ENCODE data around the gene PDGFC.

Gene PDGFC

DNA sequence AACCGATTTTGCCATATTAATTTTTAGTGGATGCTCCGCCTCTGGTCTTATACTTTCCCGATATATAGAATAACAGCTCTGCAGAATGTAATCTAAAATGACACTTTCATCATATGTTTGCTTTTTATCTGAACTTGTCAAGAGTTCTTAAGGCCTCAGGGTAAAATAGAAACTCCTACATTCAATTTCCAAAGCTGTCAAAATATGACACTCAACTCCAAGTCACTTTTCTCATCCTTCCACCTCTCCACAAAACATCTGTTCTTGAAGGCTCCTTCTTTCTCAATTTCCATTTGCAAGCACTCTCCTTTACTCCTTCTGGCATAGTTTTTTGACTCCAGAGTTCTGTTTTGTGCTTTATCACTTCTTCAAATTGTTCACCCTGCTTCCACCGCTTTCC is 242.2 kb downstream of the PDGFC start:
- DNase-seq: no peak

DNA sequence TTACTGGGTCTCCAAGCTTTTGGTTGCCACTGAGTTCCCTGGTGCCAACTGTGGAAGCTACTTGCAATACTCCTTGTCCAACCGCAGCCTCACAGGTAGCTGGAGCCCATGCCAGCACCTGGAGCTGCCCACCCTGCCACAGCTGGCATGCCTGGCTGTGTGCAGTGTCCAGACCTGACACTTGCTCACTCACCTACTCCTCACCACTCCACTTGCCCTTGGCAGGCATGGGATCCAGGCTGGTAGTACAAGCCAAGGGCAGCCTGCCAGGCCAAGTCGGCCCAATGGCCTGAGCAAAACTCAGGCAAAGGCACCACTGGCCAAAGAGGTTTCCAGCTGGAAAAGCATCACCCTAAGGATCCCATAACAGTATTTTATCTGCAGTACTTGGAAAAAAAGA is 246.3 kb downstream of the PDGFC start:
- DNase-seq: no peak

DNA sequence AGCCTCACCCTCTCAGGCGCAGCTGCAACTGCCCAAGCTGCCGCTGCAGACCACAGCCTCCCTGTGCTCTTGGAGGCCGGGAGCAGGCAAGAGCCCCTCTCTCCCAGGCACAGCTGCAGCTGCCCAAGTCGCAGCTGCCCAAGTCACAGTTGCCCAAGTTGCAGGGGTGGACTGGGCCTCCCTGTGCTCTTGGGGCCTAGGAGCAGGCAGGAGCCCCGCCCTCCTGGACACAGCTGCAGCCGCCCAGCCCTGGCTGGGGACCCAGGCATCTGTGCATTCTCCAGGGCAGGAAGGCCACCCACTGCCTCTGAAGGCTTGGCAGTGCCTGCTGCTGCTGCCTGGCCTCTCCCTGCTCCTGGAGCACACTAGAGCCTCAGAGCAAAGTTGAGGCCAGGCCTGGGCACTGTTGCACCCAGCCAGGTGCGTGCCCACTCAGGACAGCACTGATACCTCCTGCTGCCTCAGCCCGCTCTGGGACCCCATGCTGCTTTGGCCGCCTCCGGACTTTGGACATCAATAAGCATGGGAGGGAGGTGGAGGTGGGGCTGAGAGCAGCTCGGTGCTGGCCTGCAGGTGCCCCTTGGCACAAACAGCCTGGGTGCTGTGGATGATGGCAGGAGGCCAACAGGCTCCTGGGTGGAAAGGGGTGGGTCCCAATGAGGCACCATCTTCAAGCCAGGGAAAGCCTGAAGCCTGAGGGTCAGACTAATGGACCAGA is 247.5 kb downstream of the PDGFC start:
- DNase-seq: no peak

DNA sequence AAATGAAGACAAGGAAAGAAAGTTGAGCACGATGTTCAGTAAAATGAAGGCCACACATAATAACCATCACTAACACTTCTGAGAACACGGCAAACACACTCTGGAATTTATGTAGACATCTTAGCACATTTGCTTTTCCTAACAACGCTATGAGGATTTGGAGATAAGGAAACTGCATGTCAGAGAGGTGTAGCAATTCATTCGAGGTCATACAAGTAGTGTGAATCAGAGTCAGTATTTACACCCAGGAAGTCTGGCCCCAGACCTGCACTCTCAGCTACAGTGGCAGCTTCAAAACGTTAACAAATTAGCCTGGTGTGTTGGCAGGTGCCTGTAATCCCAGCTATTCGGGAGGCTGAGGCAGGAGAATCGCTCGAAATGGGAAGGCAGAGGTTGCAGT is 253.4 kb downstream of the PDGFC start:
- no peak for DNase-seq

DNA sequence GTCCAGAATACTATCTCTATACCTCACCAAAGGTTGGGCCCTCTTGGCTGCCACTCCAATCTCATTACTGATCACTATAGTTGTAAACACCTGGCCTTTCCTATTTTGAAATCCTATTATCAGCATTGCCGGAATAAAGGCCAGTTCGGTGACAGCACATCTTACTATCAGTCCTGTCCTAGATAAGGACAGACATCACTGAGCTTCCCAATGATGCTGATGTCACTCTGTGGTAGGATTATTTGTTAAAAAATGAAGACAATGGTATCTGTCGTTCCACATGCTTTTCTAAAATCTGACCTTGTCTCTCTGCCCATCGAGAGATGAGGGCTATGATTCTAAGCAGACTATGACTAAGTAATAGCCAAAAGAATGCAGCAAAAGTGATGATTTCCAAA is 260.4 kb downstream of the PDGFC start:
- no peak for DNase-seq
